AG04449 (cell line): ENCODE results near the gene TECR.
"Not testable (repeated sequence)": the region's sequence is repeated elsewhere in the genome, so short reads cannot be mapped to it uniquely, and the experiment has no call there.

ENCODE experiments used
- CTCF ChIA-PET: fragments of 350-600 bp; formaldehyde crosslinking; extraction: SDS; loops from one replicate; lab custom pipeline; 2021; ENCODE audit warnings: antibody characterized with exemption; lab: Yijun Ruan, JAX
- POLR2A ChIA-PET: fragments of 400-600, 350-600 bp; formaldehyde crosslinking; extraction: SDS; loops from one replicate; lab custom pipeline; 2020; ENCODE audit warnings: antibody characterized with exemption, inconsistent platforms; lab: Yijun Ruan, JAX
- DNase-seq: peaks from one replicate; pipeline ENCODE4 v3.0.0-alpha.2; 2010; ENCODE audit warnings: low read depth, low spot score
- H3K4me3 ChIP-seq: 2 replicates; pipeline ENCODE4 v1.5.1; 2011; ENCODE audit warnings: low read depth, mild to moderate bottlenecking, control low read depth, low read length
- TF ChIP-seq, protein P1 (sequence below): IDR thresholded peaks from one replicate; pipeline ENCODE4 v1.5.1; 2011; ENCODE audit warnings: mild to moderate bottlenecking, moderate library complexity, low read length, control low read depth, inconsistent platforms; ENCODE audit not compliant: insufficient read depth; ENCODE audit errors: missing control alignments

TECR gene

DNA sequence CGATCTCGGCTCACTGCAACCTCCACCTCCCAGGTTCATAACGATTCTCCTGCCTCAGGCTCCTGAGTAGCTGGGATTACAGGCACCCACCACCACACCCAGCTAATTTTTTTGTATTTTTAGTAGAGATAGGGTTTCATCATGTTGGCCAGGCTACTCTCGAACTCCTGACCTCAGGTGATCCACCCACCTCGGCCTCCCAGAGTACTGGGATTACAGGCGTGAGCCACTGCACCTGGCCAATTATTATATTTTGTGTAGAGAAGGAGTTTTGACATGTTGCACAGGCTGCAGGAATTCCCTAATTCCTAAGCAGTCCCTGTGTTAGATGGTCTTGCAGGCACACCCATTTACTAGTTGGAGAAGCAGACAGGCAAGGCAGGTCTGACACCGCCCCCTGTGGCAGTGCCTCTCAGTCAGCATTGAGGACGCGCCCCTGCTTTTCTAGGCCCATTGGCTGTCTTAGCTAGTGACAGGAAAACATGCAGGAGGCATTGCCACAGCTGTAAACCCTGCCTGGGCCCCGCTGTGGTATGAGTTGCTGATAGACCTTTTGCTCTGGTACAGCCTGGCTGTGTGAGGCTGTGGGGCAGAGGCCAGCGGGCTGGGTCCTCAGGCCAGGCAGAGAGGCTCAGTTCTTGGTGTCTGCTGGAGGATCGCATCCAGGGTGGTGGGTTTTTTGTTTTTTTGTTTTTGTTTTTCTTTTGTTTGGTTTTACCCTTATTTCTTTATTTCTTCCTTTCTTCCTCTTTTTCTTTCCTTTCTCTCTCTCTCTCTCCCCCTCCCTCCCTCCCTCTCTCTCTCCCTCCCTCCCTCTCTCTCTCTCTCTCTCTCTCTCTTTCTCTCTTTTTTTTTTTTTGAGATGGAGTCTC is 22.0 kb downstream of the TECR start:
- TF ChIP-seq, protein P1, sequence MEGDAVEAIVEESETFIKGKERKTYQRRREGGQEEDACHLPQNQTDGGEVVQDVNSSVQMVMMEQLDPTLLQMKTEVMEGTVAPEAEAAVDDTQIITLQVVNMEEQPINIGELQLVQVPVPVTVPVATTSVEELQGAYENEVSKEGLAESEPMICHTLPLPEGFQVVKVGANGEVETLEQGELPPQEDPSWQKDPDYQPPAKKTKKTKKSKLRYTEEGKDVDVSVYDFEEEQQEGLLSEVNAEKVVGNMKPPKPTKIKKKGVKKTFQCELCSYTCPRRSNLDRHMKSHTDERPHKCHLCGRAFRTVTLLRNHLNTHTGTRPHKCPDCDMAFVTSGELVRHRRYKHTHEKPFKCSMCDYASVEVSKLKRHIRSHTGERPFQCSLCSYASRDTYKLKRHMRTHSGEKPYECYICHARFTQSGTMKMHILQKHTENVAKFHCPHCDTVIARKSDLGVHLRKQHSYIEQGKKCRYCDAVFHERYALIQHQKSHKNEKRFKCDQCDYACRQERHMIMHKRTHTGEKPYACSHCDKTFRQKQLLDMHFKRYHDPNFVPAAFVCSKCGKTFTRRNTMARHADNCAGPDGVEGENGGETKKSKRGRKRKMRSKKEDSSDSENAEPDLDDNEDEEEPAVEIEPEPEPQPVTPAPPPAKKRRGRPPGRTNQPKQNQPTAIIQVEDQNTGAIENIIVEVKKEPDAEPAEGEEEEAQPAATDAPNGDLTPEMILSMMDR, result peak; percentile 37
- DNase-seq, POLR2A ChIA-PET, H3K4me3 ChIP-seq: not testable (repeated sequence)
- CTCF ChIA-PET, result interaction anchor here (0.6 to 1.2 kb wide), 6 partner anchors 9 to 700 kb away, joined by 3 to 5 read pairs (median 3); no protein-coding TSS in a partner anchor

DNA sequence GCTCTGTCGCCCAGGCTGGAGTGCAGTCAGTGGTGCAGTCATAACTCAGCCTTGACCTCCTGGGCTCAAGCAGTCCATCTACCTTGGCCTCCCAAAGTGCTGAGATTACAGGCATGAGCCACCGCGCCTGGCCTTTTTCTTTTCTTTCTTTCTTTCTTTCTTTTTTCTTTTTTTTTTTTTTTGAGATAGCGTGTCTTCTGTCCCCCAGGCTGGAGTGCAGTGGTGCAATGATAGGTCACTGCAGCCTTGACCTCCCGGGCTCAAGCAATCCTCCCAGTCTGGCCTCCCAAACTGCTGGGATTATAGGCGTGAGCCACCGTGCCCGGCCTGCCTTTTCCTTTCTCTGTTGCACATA is 22.6 kb downstream of the TECR start:
- POLR2A ChIA-PET, H3K4me3 ChIP-seq, DNase-seq: not testable (repeated sequence)
- CTCF ChIA-PET, result interaction anchor here (0.6 to 1.2 kb wide), 2 partner anchors 15 to 700 kb away, joined by 3 read pairs; no protein-coding TSS in a partner anchor

DNA sequence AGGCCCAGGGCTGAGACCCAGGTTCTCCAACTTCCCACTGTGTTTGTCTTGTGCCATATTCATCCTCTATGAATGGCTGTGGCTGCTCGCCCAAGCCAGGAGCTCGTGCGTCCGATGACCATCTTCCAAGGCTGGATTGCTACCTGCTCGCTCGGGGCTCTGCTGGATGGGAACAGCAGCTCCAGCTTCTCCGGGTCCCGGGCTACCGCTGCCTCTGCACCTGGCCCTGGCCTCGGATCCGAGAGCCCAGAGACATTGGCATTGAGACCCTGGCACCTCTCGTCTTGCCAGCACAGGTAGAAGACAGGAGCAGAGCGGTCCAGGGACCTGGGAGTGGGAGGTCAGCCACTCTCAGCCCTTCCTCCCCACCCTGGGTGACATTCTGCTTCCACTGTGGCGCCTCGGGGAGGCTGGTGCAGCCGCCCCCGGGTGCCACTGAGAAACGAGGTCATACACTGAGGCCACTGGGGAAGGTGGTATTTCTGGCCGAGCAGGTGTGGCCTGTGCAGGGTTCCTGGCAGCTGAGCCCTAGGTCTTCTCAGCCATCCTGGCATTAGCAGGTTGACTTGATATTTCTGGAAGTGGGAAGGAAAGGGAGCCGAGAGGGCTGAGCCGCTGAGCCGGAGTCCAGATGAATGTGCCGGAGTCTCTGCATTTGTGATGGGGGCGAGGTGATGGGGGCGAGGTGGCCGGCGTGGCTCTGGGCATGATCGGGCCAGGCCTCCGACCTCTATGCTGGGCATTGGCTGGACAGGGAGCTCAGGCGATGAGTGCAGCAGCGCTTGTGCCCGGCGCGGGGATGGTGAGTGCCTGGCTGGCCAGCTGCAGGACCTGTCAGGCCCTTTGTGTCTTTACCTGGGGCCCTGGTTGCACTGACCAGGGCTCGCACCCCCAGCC is 23.9 kb downstream of the TECR start:
- ChIA-PET POLR2A (no interaction called here), CTCF (interaction anchor here (3.9 to 4.9 kb wide), 4 partner anchors 8 to 73 kb away, joined by 14 to 95 read pairs (median 46); partner anchors contain the start of genes NDUFB7 and TECR)
- H3K4me3 ChIP-seq, result no peak overlapping the region
- no peak for DNase-seq
- TF ChIP-seq, protein P1, result no peak

DNA sequence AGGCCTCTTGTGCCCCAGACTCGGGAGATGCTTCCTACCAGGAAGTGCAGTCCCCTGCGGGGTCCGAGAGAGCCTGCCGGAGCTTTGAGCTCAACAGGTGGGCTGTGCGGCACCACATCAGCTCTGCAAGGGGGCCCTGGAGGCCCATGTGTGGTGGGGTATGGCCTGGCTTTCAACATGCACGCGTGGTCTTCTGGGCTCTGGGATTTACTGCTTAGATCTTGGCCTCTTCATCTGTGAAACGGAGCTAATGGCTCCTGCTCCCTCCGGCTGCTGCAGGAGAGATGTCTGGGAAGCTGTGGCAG is 24.5 kb downstream of the TECR start:
- DNase-seq, result no peak
- ChIA-PET CTCF (interaction anchor here (3.9 to 4.9 kb wide), 5 partner anchors 8 to 74 kb away, joined by 14 to 95 read pairs (median 37); partner anchors contain the start of genes NDUFB7 and TECR), POLR2A (no interaction called here)
- TF ChIP-seq, protein P1, result no peak
- H3K4me3 ChIP-seq, result no peak overlapping the region

DNA sequence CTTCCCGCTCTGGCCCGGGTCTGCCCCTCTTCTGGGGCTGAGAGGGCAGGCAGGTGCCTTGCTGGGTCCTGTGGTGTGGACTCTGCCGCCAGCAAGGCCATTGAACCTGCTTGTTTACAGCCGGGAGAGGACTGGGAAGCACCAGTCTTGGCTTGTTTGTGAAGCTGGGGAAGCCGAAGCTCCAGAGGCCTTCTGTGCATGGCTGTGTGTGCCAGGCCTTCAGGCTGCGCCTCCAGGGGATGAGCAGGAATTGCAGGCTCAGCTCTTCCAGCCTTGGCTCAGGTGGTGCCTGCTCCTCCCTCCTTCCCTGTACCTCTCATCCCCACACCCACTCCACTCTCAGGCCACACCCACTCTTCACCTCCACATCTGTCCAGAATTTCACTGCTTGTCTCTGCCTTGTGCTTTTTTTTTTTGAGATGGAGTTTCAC is 25.0 kb downstream of the TECR start:
- ChIA-PET CTCF (interaction anchor here (3.9 to 4.9 kb wide), 5 partner anchors 9 to 74 kb away, joined by 14 to 95 read pairs (median 37); partner anchors contain the start of genes NDUFB7 and TECR), POLR2A (no interaction called here)
- TF ChIP-seq, protein P1, result no peak
- H3K4me3 ChIP-seq, result no peak overlapping the region
- no peak for DNase-seq

DNA sequence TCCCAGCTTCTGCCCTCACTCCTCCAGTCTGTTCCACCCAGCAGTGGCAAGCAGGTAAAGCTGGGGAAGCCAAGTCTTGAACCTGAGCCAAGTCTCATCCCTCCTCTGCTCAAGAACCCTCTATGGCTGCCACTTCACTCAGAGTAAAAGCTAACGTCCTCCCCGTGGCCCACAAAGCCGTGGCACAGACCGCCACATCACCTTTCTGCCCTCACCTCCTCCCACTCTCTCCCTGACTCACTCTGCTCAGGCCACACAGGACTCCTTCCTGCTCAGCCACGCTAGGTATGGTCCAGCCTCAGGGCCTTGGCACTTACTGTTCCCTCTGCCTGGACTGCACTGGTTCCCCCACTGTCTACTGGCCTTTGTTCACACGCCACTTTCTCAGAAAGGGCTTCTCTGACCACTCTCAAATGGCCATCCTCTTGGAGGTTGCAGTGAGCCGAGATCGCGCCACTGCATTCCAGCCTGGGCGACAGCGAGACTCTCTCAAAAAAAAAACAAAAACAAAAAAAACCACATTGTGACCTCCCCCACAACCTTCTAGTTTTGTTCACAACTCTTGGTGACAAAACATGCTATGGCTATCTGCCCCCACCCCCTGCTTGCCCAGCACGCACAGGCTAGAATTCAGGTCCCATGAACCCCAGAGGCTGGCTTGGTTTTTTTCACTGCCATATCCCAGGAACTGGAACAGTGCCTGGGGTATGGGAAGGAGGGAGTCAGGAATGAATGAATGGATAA is 26.7 kb downstream of the TECR start:
- POLR2A ChIA-PET, result interaction anchor here (0.9 kb wide), 1 partner anchor 38 kb away, joined by 3 read pairs; the partner anchor contains the start of gene DNAJB1
- TF ChIP-seq, protein P1, result no peak
- CTCF ChIA-PET, result interaction anchor here (0.9 to 4.9 kb wide), 20 partner anchors 10 to 677 kb away, joined by 3 to 95 read pairs (median 5); partner anchors contain the start of genes DNAJB1, GIPC1, NDUFB7 and TECR
- DNase-seq, result no peak
- H3K4me3 ChIP-seq, result no peak overlapping the region; the same call in 1 of the 2 replicates
